Subcutaneous adipose tissue (tissue), 4 donors: ENCODE results near the gene KIF26A. TPM values are rescaled to one million over a fixed set of nuclear protein-coding genes. Genes with fewer than 3 reads are reported as not detected.

Experiments used
- CTCF ChIP-seq: fragments of 450-650 bp; IDR thresholded peaks from one replicate; pipeline ENCODE4 v1.5.1; 2016; ENCODE audit warnings: low read depth, mild to moderate bottlenecking, control low read depth, antibody characterized with exemption, moderate library complexity
- total RNA-seq, 4 donors: library from RNA; depleted of rRNA; stranded (reverse); fragments of >200 nt; gene quantifications; one replicate each; pipeline ENCODE4 v1.1.0, GENCODE V29; 2016

Gene KIF26A
- total RNA-seq, 4 donors from 2014 or later: 0.51 to 9.8 (median 0.88) TPM

GRCh38 chr14:104121142-104121541 lies 17.2 kb upstream of the KIF26A start:
- no peak for TF ChIP-seq CTCF

- TF ChIP-seq CTCF: no peak
Measured at GRCh38 chr14:104123879-104124278, 14.5 kb upstream of the KIF26A start.

GRCh38 chr14:104125011-104125410 lies 13.4 kb upstream of the KIF26A start:
- TF ChIP-seq CTCF: no peak

GRCh38 chr14:104126753-104127152 lies 11.6 kb upstream of the KIF26A start:
- no peak for TF ChIP-seq CTCF

- TF ChIP-seq CTCF: no peak
Measured at GRCh38 chr14:104128981-104129380, 9.4 kb upstream of the KIF26A start.

GRCh38 chr14:104129556-104129955 lies 8.8 kb upstream of the KIF26A start:
- no peak for TF ChIP-seq CTCF

GRCh38 chr14:104130974-104131651 lies 7.3 kb upstream of the KIF26A start:
- TF ChIP-seq CTCF: no peak
